Neural crest cell (in vitro differentiated cells): ENCODE measurements around the gene FANCI. TPM values are rescaled to one million over a fixed set of nuclear protein-coding genes. Genes with fewer than 3 reads are reported as not detected.
A peak's percentile ranks its signal among the peaks of the same experiment; 100 is the strongest.

Experiments used
- DNase-seq: peaks from one replicate; pipeline ENCODE4 v3.0.0; 2021; ENCODE audit warnings: low read depth, mixed read lengths, low spot score
- H3K27ac Mint-ChIP-seq: one replicate; pipeline ENCODE4 v1.8.0; 2021; ENCODE audit warnings: mild to moderate bottlenecking, mixed read lengths; ENCODE audit not compliant: unreplicated experiment
- H3K27me3 Mint-ChIP-seq: 2 replicates; pipeline ENCODE4 v1.8.0; 2021; ENCODE audit warnings: low read depth, mild to moderate bottlenecking, mixed read lengths
- H3K36me3 Mint-ChIP-seq: 2 replicates; pipeline ENCODE4 v1.8.0; 2021; ENCODE audit warnings: low read depth, mild to moderate bottlenecking, mixed read lengths
- H3K4me1 Mint-ChIP-seq: 2 replicates; pipeline ENCODE4 v1.8.0; 2021; ENCODE audit warnings: mixed read lengths
- H3K4me3 Mint-ChIP-seq: one replicate; pipeline ENCODE4 v1.8.0; 2021; ENCODE audit warnings: mild to moderate bottlenecking, mixed read lengths
- H3K9me3 Mint-ChIP-seq: 2 replicates; pipeline ENCODE4 v1.8.0; 2021; ENCODE audit warnings: mixed read lengths
- total RNA-seq: library from RNA; stranded (reverse); gene quantifications from 2 replicates; pipeline ENCODE4 v1.2.1, GENCODE V29; 2021
- TF ChIP-seq, protein P1 (sequence below): fragments of 200-600 bp; sonication (generic); conservative IDR thresholded peaks from 2 replicates; pipeline ENCODE4 v1.5.0; 2021; ENCODE audit warnings: antibody characterized with exemption, mild to moderate bottlenecking

Gene FANCI
- total RNA-seq, 1 donor from 2014 or later, result 164 TPM

DNA sequence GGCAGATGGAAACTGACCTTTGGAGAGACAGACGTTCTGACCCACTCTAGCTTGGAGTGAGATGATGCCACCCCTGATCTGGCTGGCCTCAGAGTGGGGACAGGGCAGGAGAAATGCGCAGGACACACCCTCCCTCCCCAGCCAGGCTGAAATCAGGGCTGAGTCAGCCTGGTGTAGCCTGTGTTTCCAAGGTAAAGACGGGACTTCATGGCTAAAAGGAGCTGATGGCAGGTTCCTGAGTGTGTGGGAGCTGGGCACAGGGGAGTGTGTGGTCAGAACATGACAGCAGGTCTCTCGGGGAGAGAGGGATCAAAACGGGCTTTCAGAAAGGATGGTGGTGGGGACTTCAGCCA lies 105.4 kb downstream of the FANCI start:
- no peaks in the 10 kb centered on the region for H3K36me3 Mint-ChIP-seq

GRCh38 chr15:89352476-89352875 lies 108.7 kb downstream of the FANCI start:
- Mint-ChIP-seq H3K27ac (no peak overlapping the region), H3K27me3 (peaks cover 71% of the 10 kb centered on the region), H3K9me3 (no peaks in the 10 kb centered on the region), H3K4me3 (no peak overlapping the region), H3K36me3 (no peaks in the 10 kb centered on the region), H3K4me1 (no peaks in the 10 kb centered on the region)
- TF ChIP-seq, protein P1, sequence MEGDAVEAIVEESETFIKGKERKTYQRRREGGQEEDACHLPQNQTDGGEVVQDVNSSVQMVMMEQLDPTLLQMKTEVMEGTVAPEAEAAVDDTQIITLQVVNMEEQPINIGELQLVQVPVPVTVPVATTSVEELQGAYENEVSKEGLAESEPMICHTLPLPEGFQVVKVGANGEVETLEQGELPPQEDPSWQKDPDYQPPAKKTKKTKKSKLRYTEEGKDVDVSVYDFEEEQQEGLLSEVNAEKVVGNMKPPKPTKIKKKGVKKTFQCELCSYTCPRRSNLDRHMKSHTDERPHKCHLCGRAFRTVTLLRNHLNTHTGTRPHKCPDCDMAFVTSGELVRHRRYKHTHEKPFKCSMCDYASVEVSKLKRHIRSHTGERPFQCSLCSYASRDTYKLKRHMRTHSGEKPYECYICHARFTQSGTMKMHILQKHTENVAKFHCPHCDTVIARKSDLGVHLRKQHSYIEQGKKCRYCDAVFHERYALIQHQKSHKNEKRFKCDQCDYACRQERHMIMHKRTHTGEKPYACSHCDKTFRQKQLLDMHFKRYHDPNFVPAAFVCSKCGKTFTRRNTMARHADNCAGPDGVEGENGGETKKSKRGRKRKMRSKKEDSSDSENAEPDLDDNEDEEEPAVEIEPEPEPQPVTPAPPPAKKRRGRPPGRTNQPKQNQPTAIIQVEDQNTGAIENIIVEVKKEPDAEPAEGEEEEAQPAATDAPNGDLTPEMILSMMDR, result no peak
- no peak for DNase-seq

More for the DNA sequence above, 105.4 kb downstream of the FANCI start:
- TF ChIP-seq, protein P1, result no peak
- Mint-ChIP-seq H3K27ac (no peak overlapping the region), H3K27me3 (peaks cover 45% of the 10 kb centered on the region), H3K4me3 (no peak overlapping the region), H3K9me3 (no peaks in the 10 kb centered on the region), H3K4me1 (peaks cover 3% of the 10 kb centered on the region)
- DNase-seq, result no peak

DNA sequence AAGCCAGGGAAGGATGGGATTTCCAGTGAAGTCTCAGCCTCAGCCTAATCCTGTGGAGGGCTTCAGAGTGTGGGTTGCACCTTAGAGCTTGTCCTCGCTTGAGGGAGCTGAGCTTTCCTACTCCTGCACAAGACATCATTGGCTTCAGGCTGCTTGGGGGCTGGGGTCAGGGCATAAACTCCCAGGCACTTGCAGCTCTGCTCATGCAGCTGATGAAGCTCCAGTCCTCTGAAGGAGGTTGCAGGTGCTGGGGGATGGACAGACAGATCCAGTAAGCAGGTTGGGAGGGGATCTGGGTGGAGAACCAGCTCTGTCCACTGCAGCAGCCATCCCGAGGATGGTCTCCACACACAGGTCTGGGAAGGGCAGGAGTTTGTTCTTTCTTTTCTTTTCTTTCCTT lies 110.2 kb downstream of the FANCI start:
- H3K4me3 Mint-ChIP-seq, result no peak overlapping the region
- peaks cover 78% of the 10 kb centered on the region for H3K27me3 Mint-ChIP-seq
- H3K27ac Mint-ChIP-seq, result no peak overlapping the region
- TF ChIP-seq, protein P1, result no peak
- DNase-seq, result no peak
- H3K4me1 Mint-ChIP-seq, result no peaks in the 10 kb centered on the region
- H3K9me3 Mint-ChIP-seq, result no peaks in the 10 kb centered on the region
- no peaks in the 10 kb centered on the region for H3K36me3 Mint-ChIP-seq

GRCh38 chr15:89356634-89357298 lies 113.0 kb downstream of the FANCI start:
- Mint-ChIP-seq H3K27ac (no peak overlapping the region), H3K4me1 (peaks cover 16% of the 10 kb centered on the region), H3K36me3 (no peaks in the 10 kb centered on the region), H3K9me3 (no peaks in the 10 kb centered on the region), H3K4me3 (no peak overlapping the region), H3K27me3 (peaks cover 95% of the 10 kb centered on the region)
- TF ChIP-seq, protein P1, result peak; percentile 53
- no peak for DNase-seq

GRCh38 chr15:89358435-89358754 lies 114.6 kb downstream of the FANCI start:
- peak overlapping the region; percentile 44 for H3K4me3 Mint-ChIP-seq
- no peak overlapping the region for H3K27ac Mint-ChIP-seq
- no peak for DNase-seq
- no peaks in the 10 kb centered on the region for H3K9me3 Mint-ChIP-seq
- H3K4me1 Mint-ChIP-seq, result peaks cover 21% of the 10 kb centered on the region
- peaks cover 94% of the 10 kb centered on the region for H3K27me3 Mint-ChIP-seq
- TF ChIP-seq, protein P1, result no peak
- no peaks in the 10 kb centered on the region for H3K36me3 Mint-ChIP-seq
